Measurements from ENCODE around the gene FRMPD2.

FRMPD2 gene

DNA sequence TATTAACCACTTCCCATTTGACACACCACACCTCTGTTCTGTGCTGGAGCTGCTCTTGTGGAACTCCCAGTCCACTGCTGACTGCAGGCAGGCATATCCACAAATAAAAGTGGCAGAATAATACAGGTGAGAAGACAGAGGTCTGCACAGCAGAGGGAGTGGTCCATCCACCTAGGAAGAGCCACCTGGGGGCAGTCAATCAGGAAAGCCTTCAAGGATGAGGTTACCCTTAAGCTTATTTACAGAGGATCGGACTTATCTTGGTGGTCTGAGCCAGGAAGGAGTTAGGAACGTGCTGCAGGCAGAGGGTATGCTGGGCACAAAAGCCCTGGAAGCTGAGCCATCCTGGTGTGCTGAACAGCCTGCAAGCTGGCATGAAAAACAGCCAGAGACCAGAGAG, 78.7 kb downstream of the FRMPD2 start:
- peaks cover 12 to 62% of the 10 kb centered on the region in 2 experiments for H3K27me3 ChIP-seq (ENCODE audit: control insufficient read depth in 1 of 2, insufficient read depth in 1 of 2, low read length in 2 of 2)
- H2BK15ac ChIP-seq (ENCODE audit: low read depth, poor library complexity, severe bottlenecking), result no peak overlapping the region
- no peak overlapping the region for H3K18ac ChIP-seq (ENCODE audit: low read depth in 1 of 2, low read length in 2 of 2)
- no peak overlapping the region for H2BK12ac ChIP-seq (ENCODE audit: low read length in 2 of 2)
- no peak overlapping the region for H2BK120ac ChIP-seq (ENCODE audit: low read depth, low read length)
- no peak overlapping the region for H3K4me3 ChIP-seq (ENCODE audit: insufficient read depth in 1 of 2, low read depth in 1 of 2, low read length in 2 of 2)
- 54% methylated on average over 2 of the region's 2 CpGs for WGBS
- H3K9me3 ChIP-seq (ENCODE audit: control insufficient read depth, low read length), result peaks cover 6% of the 10 kb centered on the region
- no peak overlapping the region for H3K4ac ChIP-seq (ENCODE audit: low read depth in 1 of 2, low read length in 2 of 2)
- DNase-seq, result no peak
- H2AK5ac ChIP-seq (ENCODE audit: low read length, severe bottlenecking), result no peak overlapping the region
- no peak overlapping the region for H3K23ac ChIP-seq (ENCODE audit: low read length in 2 of 2)
- H2BK5ac ChIP-seq (ENCODE audit: low read depth, low read length, poor library complexity, severe bottlenecking), result no peak overlapping the region
- no peak overlapping the region for H4K8ac ChIP-seq (ENCODE audit: low read length)
- H4K91ac ChIP-seq (ENCODE audit: low read length), result no peak overlapping the region
- no peak overlapping the region for H3K4me2 ChIP-seq (ENCODE audit: low read length, poor library complexity, severe bottlenecking)
- H3K79me1 ChIP-seq (replicated peaks; ENCODE audit: low read length, poor library complexity, severe bottlenecking), result no peaks in the 10 kb centered on the region
- H3K14ac ChIP-seq (ENCODE audit: low read length in 2 of 2), result peak overlapping the region in 1 of 2 experiments; percentile 70
- no peak overlapping the region for H2AFZ ChIP-seq (ENCODE audit: low read depth, low read length)
- H3K9ac ChIP-seq (ENCODE audit: low read length), result no peak overlapping the region
- no peaks in the 10 kb centered on the region for H3K36me3 ChIP-seq (ENCODE audit: control insufficient read depth in 1 of 2, insufficient read depth in 2 of 2, low read depth in 1 of 2, low read length in 2 of 2)
- H3K4me1 ChIP-seq (ENCODE audit: control insufficient read depth, insufficient read depth, low read depth, low read length), result no peaks in the 10 kb centered on the region
- no peak overlapping the region for H3K27ac ChIP-seq (ENCODE audit: low read length, poor library complexity, severe bottlenecking)

DNA sequence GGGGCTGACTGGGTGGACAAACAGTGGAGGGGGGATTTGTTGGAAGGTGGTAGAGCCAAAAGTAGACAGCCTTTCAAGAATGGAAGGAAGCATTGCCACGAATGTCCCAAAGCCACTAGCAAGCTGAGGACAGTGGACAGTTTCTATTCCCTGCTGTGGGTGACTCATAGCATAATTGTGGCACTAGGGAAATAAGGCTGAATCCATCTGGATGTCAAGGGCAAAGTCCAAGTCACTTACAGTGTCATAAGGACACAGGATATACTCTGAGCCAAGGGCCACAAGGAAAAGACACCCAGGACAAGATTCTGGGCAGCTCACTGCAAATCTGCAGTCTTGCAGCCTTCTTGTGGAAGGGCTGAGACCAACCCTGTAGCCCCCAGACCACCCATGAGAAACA, 79.7 kb downstream of the FRMPD2 start:
- peaks cover 6% of the 10 kb centered on the region for H3K9me3 ChIP-seq (ENCODE audit: control insufficient read depth, low read length)
- H2BK12ac ChIP-seq (ENCODE audit: low read length in 2 of 2), result no peak overlapping the region
- DNase-seq, result no peak
- H3K4me2 ChIP-seq (ENCODE audit: low read length, poor library complexity, severe bottlenecking), result no peak overlapping the region
- H4K8ac ChIP-seq (ENCODE audit: low read length), result no peak overlapping the region
- H3K18ac ChIP-seq (ENCODE audit: low read depth in 1 of 2, low read length in 2 of 2), result no peak overlapping the region
- H3K4me3 ChIP-seq (ENCODE audit: insufficient read depth in 1 of 2, low read depth in 1 of 2, low read length in 2 of 2), result no peak overlapping the region
- no peak overlapping the region for H3K14ac ChIP-seq (ENCODE audit: low read length in 2 of 2)
- H2BK5ac ChIP-seq (ENCODE audit: low read depth, low read length, poor library complexity, severe bottlenecking), result no peak overlapping the region
- H2BK120ac ChIP-seq (ENCODE audit: low read depth, low read length), result no peak overlapping the region
- no peaks in the 10 kb centered on the region for H3K4me1 ChIP-seq (ENCODE audit: control insufficient read depth, insufficient read depth, low read depth, low read length)
- no peak overlapping the region for H3K27ac ChIP-seq (ENCODE audit: low read length, poor library complexity, severe bottlenecking)
- no peak overlapping the region for H2AK5ac ChIP-seq (ENCODE audit: low read length, severe bottlenecking)
- no peaks in the 10 kb centered on the region for H3K79me1 ChIP-seq (replicated peaks; ENCODE audit: low read length, poor library complexity, severe bottlenecking)
- H3K9ac ChIP-seq (ENCODE audit: low read length), result no peak overlapping the region
- peaks cover 8 to 71% of the 10 kb centered on the region in 2 experiments for H3K27me3 ChIP-seq (ENCODE audit: control insufficient read depth in 1 of 2, insufficient read depth in 1 of 2, low read length in 2 of 2)
- no peaks in the 10 kb centered on the region for H3K36me3 ChIP-seq (ENCODE audit: control insufficient read depth in 1 of 2, insufficient read depth in 2 of 2, low read depth in 1 of 2, low read length in 2 of 2)
- H4K91ac ChIP-seq (ENCODE audit: low read length), result no peak overlapping the region
- no peak overlapping the region for H2BK15ac ChIP-seq (ENCODE audit: low read depth, poor library complexity, severe bottlenecking)
- no peak overlapping the region for H3K23ac ChIP-seq (ENCODE audit: low read length in 2 of 2)
- 48% methylated on average over 1 of the region's 1 CpG for WGBS
- no peak overlapping the region for H3K4ac ChIP-seq (ENCODE audit: low read depth in 1 of 2, low read length in 2 of 2)
- no peak overlapping the region for H2AFZ ChIP-seq (ENCODE audit: low read depth, low read length)

DNA sequence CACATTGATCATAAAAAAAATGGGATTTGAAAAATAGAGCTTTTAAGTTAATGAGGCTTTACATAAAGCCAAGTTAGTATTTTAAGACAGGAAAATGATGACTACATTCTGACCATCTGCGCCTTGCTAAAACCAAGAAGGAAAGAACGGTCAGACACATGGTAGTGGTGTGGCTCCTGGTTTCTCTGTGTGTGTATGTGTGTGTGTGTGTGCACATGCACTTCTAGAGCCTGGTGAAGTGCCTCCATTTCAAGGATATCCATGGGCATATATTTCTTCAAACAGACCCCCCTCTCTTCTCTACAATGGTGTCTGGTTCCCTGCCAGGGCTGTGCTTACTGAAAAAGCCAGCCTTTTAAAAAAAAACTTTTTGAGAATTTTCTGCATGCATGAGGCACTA, 80.9 kb downstream of the FRMPD2 start:
- no peak overlapping the region for H4K8ac ChIP-seq (ENCODE audit: low read length)
- no peak overlapping the region for H3K4me2 ChIP-seq (ENCODE audit: low read length, poor library complexity, severe bottlenecking)
- no peak overlapping the region for H4K91ac ChIP-seq (ENCODE audit: low read length)
- H3K4ac ChIP-seq (ENCODE audit: low read depth in 1 of 2, low read length in 2 of 2), result no peak overlapping the region
- no peak overlapping the region for H3K4me3 ChIP-seq (ENCODE audit: insufficient read depth in 1 of 2, low read depth in 1 of 2, low read length in 2 of 2)
- no peak overlapping the region for H3K27ac ChIP-seq (ENCODE audit: low read length, poor library complexity, severe bottlenecking)
- no peaks in the 10 kb centered on the region for H3K79me1 ChIP-seq (replicated peaks; ENCODE audit: low read length, poor library complexity, severe bottlenecking)
- H3K36me3 ChIP-seq (ENCODE audit: control insufficient read depth in 1 of 2, insufficient read depth in 2 of 2, low read depth in 1 of 2, low read length in 2 of 2), result no peaks in the 10 kb centered on the region
- no peaks in the 10 kb centered on the region for H3K9me3 ChIP-seq (ENCODE audit: control insufficient read depth, low read length)
- no peak overlapping the region for H3K14ac ChIP-seq (ENCODE audit: low read length in 2 of 2)
- H2BK15ac ChIP-seq (ENCODE audit: low read depth, poor library complexity, severe bottlenecking), result no peak overlapping the region
- H3K27me3 ChIP-seq (ENCODE audit: control insufficient read depth in 1 of 2, insufficient read depth in 1 of 2, low read length in 2 of 2), result peaks cover 8 to 80% of the 10 kb centered on the region in 2 experiments
- no peak overlapping the region for H3K18ac ChIP-seq (ENCODE audit: low read depth in 1 of 2, low read length in 2 of 2)
- H2BK120ac ChIP-seq (ENCODE audit: low read depth, low read length), result no peak overlapping the region
- no peak overlapping the region for H3K9ac ChIP-seq (ENCODE audit: low read length)
- no peaks in the 10 kb centered on the region for H3K4me1 ChIP-seq (ENCODE audit: control insufficient read depth, insufficient read depth, low read depth, low read length)
- no peak overlapping the region for H2AK5ac ChIP-seq (ENCODE audit: low read length, severe bottlenecking)
- DNase-seq, result no peak
- no peak overlapping the region for H3K23ac ChIP-seq (ENCODE audit: low read length in 2 of 2)
- no peak overlapping the region for H2BK12ac ChIP-seq (ENCODE audit: low read length in 2 of 2)
- no peak overlapping the region for H2AFZ ChIP-seq (ENCODE audit: low read depth, low read length)
- H2BK5ac ChIP-seq (ENCODE audit: low read depth, low read length, poor library complexity, severe bottlenecking), result no peak overlapping the region
- 100% methylated on average over 2 of the region's 2 CpGs for WGBS

DNA sequence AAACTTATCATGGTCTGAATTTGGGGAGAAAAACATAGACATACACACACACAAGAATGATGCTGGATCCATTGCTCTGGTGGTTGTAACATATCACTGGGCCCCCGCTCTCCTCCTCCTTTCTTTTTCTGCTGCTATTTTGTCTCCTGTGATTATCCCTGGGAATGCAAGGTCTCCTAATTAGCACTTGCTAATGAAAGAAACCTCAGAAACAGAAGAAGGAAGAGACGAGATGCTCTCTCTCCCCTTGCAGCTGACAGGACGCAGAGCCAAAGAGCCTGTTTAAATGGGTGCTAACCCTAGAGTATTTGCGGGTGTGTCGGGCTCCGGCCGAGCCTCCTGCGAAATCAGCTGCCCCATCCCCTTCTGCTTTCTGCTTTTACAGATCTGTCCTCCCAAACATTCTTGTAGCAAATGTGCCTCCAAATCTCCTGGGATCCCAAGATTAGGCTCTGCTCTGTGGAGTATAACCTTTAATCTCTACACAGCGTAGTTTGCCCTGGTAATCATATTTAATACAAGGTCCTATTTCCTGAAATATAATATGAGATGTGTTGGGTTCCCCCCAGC, 81.5 kb downstream of the FRMPD2 start:
- no peaks in the 10 kb centered on the region for H3K79me1 ChIP-seq (replicated peaks; ENCODE audit: low read length, poor library complexity, severe bottlenecking)
- no peak overlapping the region for H3K4ac ChIP-seq (ENCODE audit: low read depth in 1 of 2, low read length in 2 of 2)
- H3K27me3 ChIP-seq (ENCODE audit: control insufficient read depth in 1 of 2, insufficient read depth in 1 of 2, low read length in 2 of 2), result peaks cover 13 to 86% of the 10 kb centered on the region in 2 experiments
- DNase-seq, result no peak
- H3K36me3 ChIP-seq (ENCODE audit: control insufficient read depth in 1 of 2, insufficient read depth in 2 of 2, low read depth in 1 of 2, low read length in 2 of 2), result no peaks in the 10 kb centered on the region
- no peak overlapping the region for H2BK12ac ChIP-seq (ENCODE audit: low read length in 2 of 2)
- H3K27ac ChIP-seq (ENCODE audit: low read length, poor library complexity, severe bottlenecking), result no peak overlapping the region
- no peak overlapping the region for H4K8ac ChIP-seq (ENCODE audit: low read length)
- no peak overlapping the region for H3K23ac ChIP-seq (ENCODE audit: low read length in 2 of 2)
- no peak overlapping the region for H2BK5ac ChIP-seq (ENCODE audit: low read depth, low read length, poor library complexity, severe bottlenecking)
- H3K18ac ChIP-seq (ENCODE audit: low read depth in 1 of 2, low read length in 2 of 2), result no peak overlapping the region
- no peak overlapping the region for H3K4me3 ChIP-seq (ENCODE audit: insufficient read depth in 1 of 2, low read depth in 1 of 2, low read length in 2 of 2)
- H4K91ac ChIP-seq (ENCODE audit: low read length), result no peak overlapping the region
- no peaks in the 10 kb centered on the region for H3K9me3 ChIP-seq (ENCODE audit: control insufficient read depth, low read length)
- no peak overlapping the region for H2BK120ac ChIP-seq (ENCODE audit: low read depth, low read length)
- no peak overlapping the region for H3K14ac ChIP-seq (ENCODE audit: low read length in 2 of 2)
- H2AK5ac ChIP-seq (ENCODE audit: low read length, severe bottlenecking), result no peak overlapping the region
- no peaks in the 10 kb centered on the region for H3K4me1 ChIP-seq (ENCODE audit: control insufficient read depth, insufficient read depth, low read depth, low read length)
- no peak overlapping the region for H2AFZ ChIP-seq (ENCODE audit: low read depth, low read length)
- WGBS, result 58% methylated on average over 8 of the region's 9 CpGs
- H2BK15ac ChIP-seq (ENCODE audit: low read depth, poor library complexity, severe bottlenecking), result no peak overlapping the region
- H3K9ac ChIP-seq (ENCODE audit: low read length), result no peak overlapping the region
- H3K4me2 ChIP-seq (ENCODE audit: low read length, poor library complexity, severe bottlenecking), result no peak overlapping the region
